ENCODE data around the gene CD244. TPM values are rescaled to one million over a fixed set of nuclear protein-coding genes. Genes with fewer than 3 reads are reported as not detected.
"Not testable (repeated sequence)": the region's sequence is repeated elsewhere in the genome, so short reads cannot be mapped to it uniquely, and the experiment has no call there.

The CD244 gene
- total RNA-seq, 1 experiment from 2014 or later = not detected

DNA sequence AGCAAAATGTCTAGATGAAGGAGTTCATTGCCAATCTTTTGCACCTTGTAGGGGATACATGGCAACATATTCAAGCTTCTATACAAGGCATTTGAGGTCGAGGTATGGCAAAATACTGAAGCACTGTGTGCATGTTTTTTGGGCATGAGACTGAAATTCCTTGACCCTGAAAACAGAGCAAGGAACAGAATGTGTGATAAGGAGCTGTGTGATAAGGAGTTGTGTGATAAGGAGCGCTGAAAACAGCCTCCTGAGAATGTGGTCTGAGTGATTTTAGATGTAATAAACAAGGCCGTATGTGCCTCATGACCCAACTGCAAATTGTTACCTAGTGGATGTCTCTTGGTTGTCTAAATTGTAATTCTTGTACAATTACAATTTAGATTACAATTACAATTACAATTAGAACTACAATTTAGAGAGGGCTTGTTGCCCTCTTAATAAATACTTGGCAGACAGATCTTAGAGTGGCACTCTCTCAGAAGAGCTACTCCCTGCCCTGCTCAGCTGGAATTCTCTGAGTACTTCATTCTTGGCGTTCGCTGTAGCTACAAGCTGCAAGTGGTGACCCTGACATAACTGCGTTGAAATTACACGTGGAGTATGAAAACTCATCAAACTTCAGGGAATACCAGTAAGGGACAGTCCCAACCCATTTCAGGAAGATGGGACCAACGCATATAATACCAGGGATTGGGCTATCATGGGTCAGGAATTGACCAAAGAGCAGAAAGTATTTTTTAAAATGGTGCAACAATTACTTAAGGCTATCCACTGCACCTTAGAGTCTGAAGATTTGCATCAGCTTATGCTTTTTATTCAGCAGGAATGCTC lies 42.3 kb upstream of the CD244 start:
- TF ChIP-seq EZH2 (IDR thresholded peaks at IDR 0.05; ENCODE audit: low read depth) = no peak
- TF ChIP-seq, protein P1, sequence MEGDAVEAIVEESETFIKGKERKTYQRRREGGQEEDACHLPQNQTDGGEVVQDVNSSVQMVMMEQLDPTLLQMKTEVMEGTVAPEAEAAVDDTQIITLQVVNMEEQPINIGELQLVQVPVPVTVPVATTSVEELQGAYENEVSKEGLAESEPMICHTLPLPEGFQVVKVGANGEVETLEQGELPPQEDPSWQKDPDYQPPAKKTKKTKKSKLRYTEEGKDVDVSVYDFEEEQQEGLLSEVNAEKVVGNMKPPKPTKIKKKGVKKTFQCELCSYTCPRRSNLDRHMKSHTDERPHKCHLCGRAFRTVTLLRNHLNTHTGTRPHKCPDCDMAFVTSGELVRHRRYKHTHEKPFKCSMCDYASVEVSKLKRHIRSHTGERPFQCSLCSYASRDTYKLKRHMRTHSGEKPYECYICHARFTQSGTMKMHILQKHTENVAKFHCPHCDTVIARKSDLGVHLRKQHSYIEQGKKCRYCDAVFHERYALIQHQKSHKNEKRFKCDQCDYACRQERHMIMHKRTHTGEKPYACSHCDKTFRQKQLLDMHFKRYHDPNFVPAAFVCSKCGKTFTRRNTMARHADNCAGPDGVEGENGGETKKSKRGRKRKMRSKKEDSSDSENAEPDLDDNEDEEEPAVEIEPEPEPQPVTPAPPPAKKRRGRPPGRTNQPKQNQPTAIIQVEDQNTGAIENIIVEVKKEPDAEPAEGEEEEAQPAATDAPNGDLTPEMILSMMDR (conservative IDR thresholded peaks at IDR 0.05) = no peak
- H3K27me3 ChIP-seq (ENCODE audit: insufficient read depth, low read depth) = peaks cover 71% of the 10 kb centered on the region
- peaks cover 4% of the 10 kb centered on the region; the same call in 1 of the 2 replicates for H3K9me2 ChIP-seq (ENCODE audit: insufficient read depth)
- no peaks in the 10 kb centered on the region for H3K9me3 ChIP-seq (ENCODE audit: insufficient read depth, low read depth)
- ChIA-PET CTCF (no interaction called here), POLR2A (ENCODE audit: unreplicated experiment) (no interaction called here)
- H3K36me3 ChIP-seq (ENCODE audit: low read depth) = no peaks in the 10 kb centered on the region
- no peak for DNase-seq
- H2AFZ ChIP-seq = no peak overlapping the region
- intact Hi-C loops (cut with micrococcal nuclease; ENCODE audit: unreplicated experiment) = no loop called here
- no peak overlapping the region for H3K4me2 ChIP-seq
- no peak overlapping the region for H3K27ac ChIP-seq
- no TSS peak for BruUV-seq (replicated peaks)
- no peaks in the 10 kb centered on the region for H3F3A ChIP-seq (ENCODE audit: insufficient read depth, low read depth)
- H3K79me2 ChIP-seq (ENCODE audit: low read depth) = no peaks in the 10 kb centered on the region
- no peak overlapping the region for H3K4me3 ChIP-seq
- H4K20me1 ChIP-seq (ENCODE audit: insufficient read depth) = no peaks in the 10 kb centered on the region
- no peaks in the 10 kb centered on the region for H3K4me1 ChIP-seq (replicated peaks; ENCODE audit: insufficient read depth)

- H3K9me2 ChIP-seq (ENCODE audit: insufficient read depth); H3K36me3 ChIP-seq (ENCODE audit: low read depth); intact Hi-C loops (cut with micrococcal nuclease; ENCODE audit: unreplicated experiment); H2AFZ ChIP-seq; BruUV-seq (replicated peaks); H4K20me1 ChIP-seq (ENCODE audit: insufficient read depth); CTCF ChIA-PET; H3K4me1 ChIP-seq (replicated peaks; ENCODE audit: insufficient read depth); H3K4me2 ChIP-seq; H3K4me3 ChIP-seq; DNase-seq; H3F3A ChIP-seq (ENCODE audit: insufficient read depth, low read depth); H3K9me3 ChIP-seq (ENCODE audit: insufficient read depth, low read depth); H3K27ac ChIP-seq; H3K79me2 ChIP-seq (ENCODE audit: low read depth); POLR2A ChIA-PET (ENCODE audit: unreplicated experiment): not testable (repeated sequence)
- peaks cover 73% of the 10 kb centered on the region for H3K27me3 ChIP-seq (ENCODE audit: insufficient read depth, low read depth)
Observed at GRCh38 chr1:160902251-160902650, 39.6 kb upstream of the CD244 start.

- Histone ChIP-seq H3K4me2 (no peak overlapping the region), H2AFZ (no peak overlapping the region), H3K9me2 (ENCODE audit: insufficient read depth) (no peaks in the 10 kb centered on the region), H3K27ac (no peak overlapping the region), H3K4me3 (no peak overlapping the region), H4K20me1 (ENCODE audit: insufficient read depth) (no peaks in the 10 kb centered on the region), H3K9me3 (ENCODE audit: insufficient read depth, low read depth) (no peaks in the 10 kb centered on the region), H3K4me1 (replicated peaks; ENCODE audit: insufficient read depth) (no peaks in the 10 kb centered on the region), H3K27me3 (ENCODE audit: insufficient read depth, low read depth) (peaks cover 68% of the 10 kb centered on the region), H3K36me3 (ENCODE audit: low read depth) (no peaks in the 10 kb centered on the region), H3K79me2 (ENCODE audit: low read depth) (no peaks in the 10 kb centered on the region), H3F3A (ENCODE audit: insufficient read depth, low read depth) (no peaks in the 10 kb centered on the region)
- BruUV-seq (replicated peaks) = no TSS peak
- ChIA-PET POLR2A (ENCODE audit: unreplicated experiment) (no interaction called here), CTCF (no interaction called here)
- TF ChIP-seq, protein P1 (conservative IDR thresholded peaks at IDR 0.05) = no peak
- TF ChIP-seq EZH2 (IDR thresholded peaks at IDR 0.05; ENCODE audit: low read depth) = no peak
- intact Hi-C loops (cut with micrococcal nuclease; ENCODE audit: unreplicated experiment) = no loop called here
- no peak for DNase-seq
Observed at GRCh38 chr1:160901768-160902167, 39.1 kb upstream of the CD244 start.

- H3K4me2 ChIP-seq; H3K9me3 ChIP-seq (ENCODE audit: insufficient read depth, low read depth); POLR2A ChIA-PET (ENCODE audit: unreplicated experiment); intact Hi-C loops (cut with micrococcal nuclease; ENCODE audit: unreplicated experiment); H3F3A ChIP-seq (ENCODE audit: insufficient read depth, low read depth); DNase-seq; H3K27ac ChIP-seq; H3K4me3 ChIP-seq; BruUV-seq (replicated peaks); CTCF ChIA-PET; H2AFZ ChIP-seq; H3K79me2 ChIP-seq (ENCODE audit: low read depth); H3K9me2 ChIP-seq (ENCODE audit: insufficient read depth); H4K20me1 ChIP-seq (ENCODE audit: insufficient read depth); H3K4me1 ChIP-seq (replicated peaks; ENCODE audit: insufficient read depth); H3K36me3 ChIP-seq (ENCODE audit: low read depth): not testable (repeated sequence)
- peaks cover 62% of the 10 kb centered on the region for H3K27me3 ChIP-seq (ENCODE audit: insufficient read depth, low read depth)
Observed at GRCh38 chr1:160900683-160901082, 38.0 kb upstream of the CD244 start.

GRCh38 chr1:160894368-160895135 lies 31.9 kb upstream of the CD244 start:
- H4K20me1 ChIP-seq (ENCODE audit: insufficient read depth); H3K9me3 ChIP-seq (ENCODE audit: insufficient read depth, low read depth); H3K27ac ChIP-seq; H3K4me1 ChIP-seq (replicated peaks; ENCODE audit: insufficient read depth); H3K4me3 ChIP-seq; H3K79me2 ChIP-seq (ENCODE audit: low read depth); H2AFZ ChIP-seq; H3K9me2 ChIP-seq (ENCODE audit: insufficient read depth); H3K4me2 ChIP-seq; CTCF ChIA-PET; POLR2A ChIA-PET (ENCODE audit: unreplicated experiment); BruUV-seq (replicated peaks); H3F3A ChIP-seq (ENCODE audit: insufficient read depth, low read depth); DNase-seq; H3K36me3 ChIP-seq (ENCODE audit: low read depth); intact Hi-C loops (cut with micrococcal nuclease; ENCODE audit: unreplicated experiment): not testable (repeated sequence)
- H3K27me3 ChIP-seq (ENCODE audit: insufficient read depth, low read depth) = peaks cover 65% of the 10 kb centered on the region

Measured in PC-9 (cell line).